ENCODE measurements around the gene AKAP17A. TPM values are rescaled to one million over a fixed set of nuclear protein-coding genes. Genes with fewer than 3 reads are reported as not detected.
"Not testable (repeated sequence)": the region's sequence is repeated elsewhere in the genome, so short reads cannot be mapped to it uniquely, and the experiment has no call there.

AKAP17A gene
- total RNA-seq, 1 donor from 2014 or later, result 49.8 TPM

DNA sequence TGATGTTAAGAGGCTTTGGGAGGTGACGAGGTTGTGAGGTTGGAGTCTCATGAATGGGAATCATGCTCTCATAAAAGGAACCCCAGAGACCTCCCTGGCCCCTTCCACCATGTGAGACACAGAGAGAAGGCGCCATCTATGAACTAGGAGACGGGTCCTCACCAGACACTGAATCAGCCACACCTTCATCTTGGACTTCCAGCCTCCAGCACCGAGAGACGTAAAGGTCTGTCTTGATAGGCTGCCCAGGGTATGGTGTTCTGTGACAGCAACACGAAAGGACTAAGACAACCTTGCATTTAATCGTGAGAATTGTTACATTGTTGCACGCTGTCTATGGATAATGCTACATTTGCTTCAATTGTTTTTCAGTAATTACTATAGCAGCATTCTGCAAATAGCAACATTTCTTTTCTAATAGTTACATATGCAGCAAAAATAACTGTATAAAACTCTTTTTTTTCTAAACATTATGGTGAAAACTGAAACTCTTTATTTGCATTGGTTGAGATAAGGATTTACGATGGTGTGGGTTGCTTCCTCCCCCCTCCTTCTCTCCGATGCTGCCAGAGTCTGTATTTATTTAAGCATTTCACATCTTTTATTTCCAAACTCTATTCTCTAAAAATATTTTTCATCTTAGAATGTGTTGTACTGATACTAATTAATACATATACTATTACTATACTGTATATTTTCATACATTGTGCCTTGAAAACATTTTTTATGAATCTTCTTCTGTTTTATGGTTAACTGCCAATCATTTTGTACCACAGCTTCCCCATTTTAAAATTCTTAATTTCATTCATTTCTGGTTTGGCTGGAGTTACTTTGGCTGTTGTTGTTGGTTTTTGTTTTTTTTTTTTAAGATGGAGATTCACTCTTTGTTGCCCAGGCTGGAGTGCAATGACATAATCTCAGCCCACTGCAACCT, 26.4 kb upstream of the AKAP17A start:
- Histone ChIP-seq H3K27me3 (no peaks in the 10 kb centered on the region), H3K4me3 (no peak overlapping the region), H3K9me3 (no peaks in the 10 kb centered on the region), H3K36me3 (no peaks in the 10 kb centered on the region), H3K27ac (no peak overlapping the region), H3K4me1 (no peaks in the 10 kb centered on the region)
- TF ChIP-seq POLR2A (IDR thresholded peaks at IDR 0.05), result no peak
- TF ChIP-seq, protein P1, sequence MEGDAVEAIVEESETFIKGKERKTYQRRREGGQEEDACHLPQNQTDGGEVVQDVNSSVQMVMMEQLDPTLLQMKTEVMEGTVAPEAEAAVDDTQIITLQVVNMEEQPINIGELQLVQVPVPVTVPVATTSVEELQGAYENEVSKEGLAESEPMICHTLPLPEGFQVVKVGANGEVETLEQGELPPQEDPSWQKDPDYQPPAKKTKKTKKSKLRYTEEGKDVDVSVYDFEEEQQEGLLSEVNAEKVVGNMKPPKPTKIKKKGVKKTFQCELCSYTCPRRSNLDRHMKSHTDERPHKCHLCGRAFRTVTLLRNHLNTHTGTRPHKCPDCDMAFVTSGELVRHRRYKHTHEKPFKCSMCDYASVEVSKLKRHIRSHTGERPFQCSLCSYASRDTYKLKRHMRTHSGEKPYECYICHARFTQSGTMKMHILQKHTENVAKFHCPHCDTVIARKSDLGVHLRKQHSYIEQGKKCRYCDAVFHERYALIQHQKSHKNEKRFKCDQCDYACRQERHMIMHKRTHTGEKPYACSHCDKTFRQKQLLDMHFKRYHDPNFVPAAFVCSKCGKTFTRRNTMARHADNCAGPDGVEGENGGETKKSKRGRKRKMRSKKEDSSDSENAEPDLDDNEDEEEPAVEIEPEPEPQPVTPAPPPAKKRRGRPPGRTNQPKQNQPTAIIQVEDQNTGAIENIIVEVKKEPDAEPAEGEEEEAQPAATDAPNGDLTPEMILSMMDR (IDR thresholded peaks at IDR 0.05), result no peak
- TF ChIP-seq POLR2AphosphoS5 (IDR thresholded peaks at IDR 0.05; ENCODE audit: insufficient read depth in 1 of 2, low read depth in 1 of 2), result no peak
- intact Hi-C loops (cut with DNase I), result no loop called here
- peak in 1 of 2 donors; percentile 37 for DNase-seq (ENCODE audit: extremely low spot score in 2 of 2)

DNA sequence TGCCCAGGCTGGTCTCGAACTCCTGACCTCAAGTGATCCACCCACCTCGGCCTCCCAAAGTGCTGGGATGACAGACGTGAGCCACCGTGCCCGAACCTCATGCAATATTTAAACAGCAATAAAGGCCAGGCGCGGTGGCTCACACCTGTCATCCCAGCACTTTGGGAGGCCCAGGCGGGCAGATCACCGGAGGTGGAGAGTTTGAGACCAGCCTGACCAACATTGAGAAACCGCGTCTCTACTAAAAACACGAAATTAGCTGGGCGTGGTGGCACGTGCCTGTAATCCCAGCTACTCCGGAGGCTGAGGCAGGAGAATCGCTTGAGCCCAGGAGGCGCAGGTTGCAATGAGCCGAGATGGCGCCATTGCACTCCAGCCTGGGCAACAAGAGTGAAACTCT, 17.2 kb upstream of the AKAP17A start:
- H3K36me3 ChIP-seq; H3K4me1 ChIP-seq; intact Hi-C loops (cut with DNase I); H3K27me3 ChIP-seq; H3K27ac ChIP-seq; H3K9me3 ChIP-seq; H3K4me3 ChIP-seq: not testable (repeated sequence)
- DNase-seq (ENCODE audit: extremely low spot score in 2 of 2), result peak in 1 of 2 donors; percentile 40

DNA sequence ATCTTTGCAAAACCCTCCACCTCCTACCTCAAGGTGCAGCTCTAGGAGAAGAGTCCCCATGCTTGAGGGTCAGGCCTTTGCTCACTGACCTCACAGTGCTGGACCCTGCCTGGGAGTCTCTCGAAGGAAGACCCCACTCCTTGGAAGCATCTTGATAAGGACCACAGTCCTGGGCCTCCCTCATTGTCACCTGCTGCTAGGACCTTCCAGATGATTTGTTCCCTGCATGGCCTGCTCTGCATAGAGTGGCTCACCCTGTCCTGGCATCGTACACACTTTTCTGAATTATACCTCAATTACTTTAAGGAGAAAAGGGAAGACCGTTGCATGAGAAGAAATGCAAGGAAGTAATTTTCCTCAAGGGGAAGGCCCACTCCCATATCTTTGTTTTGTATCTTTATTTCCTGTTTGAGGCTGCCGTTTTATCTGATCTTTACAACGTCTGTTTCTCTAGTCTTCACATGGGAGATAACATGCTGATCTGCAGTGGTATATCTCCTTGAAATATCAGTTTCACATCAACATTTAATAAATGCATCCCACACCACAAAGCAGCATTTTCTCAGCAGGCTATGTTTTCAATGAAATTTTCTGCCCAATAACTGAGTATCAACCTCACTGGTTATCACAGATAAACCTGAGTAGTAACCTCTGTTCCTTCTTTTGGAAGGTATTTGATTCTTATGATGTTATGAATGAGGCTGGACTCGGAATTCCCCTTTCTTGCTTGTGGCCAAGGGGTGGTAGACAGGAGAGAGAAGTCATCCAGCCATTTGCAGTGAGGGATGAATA, 15.0 kb upstream of the AKAP17A start:
- intact Hi-C loops (cut with DNase I), result no loop called here
- TF ChIP-seq POLR2AphosphoS5 (IDR thresholded peaks at IDR 0.05; ENCODE audit: insufficient read depth in 1 of 2, low read depth in 1 of 2), result no peak
- TF ChIP-seq, protein P1 (IDR thresholded peaks at IDR 0.05), result no peak
- TF ChIP-seq POLR2A (IDR thresholded peaks at IDR 0.05), result no peak
- peak in 1 of 2 donors; percentile 37 for DNase-seq (ENCODE audit: extremely low spot score in 2 of 2)
- Histone ChIP-seq H3K4me3 (no peak overlapping the region), H3K9me3 (no peaks in the 10 kb centered on the region), H3K27ac (no peak overlapping the region), H3K36me3 (no peaks in the 10 kb centered on the region), H3K4me1 (no peaks in the 10 kb centered on the region), H3K27me3 (no peaks in the 10 kb centered on the region)

DNA sequence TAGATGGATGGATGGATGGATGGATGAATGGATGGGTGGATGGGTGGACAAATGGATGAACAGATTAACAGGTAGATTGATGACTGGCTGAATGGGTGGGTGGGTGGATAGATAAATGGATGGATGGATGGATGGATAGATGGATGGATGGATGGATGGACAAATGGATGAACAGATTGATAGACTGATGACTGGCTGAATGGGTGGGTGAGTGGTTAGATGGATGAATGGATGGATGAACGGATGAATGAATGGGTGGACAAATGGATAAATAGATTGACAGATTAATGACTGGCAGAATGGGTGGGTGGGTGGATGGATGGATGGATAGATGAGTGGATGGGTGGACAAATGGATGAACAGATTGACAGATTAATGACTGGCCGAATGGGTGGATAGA, 13.6 kb upstream of the AKAP17A start:
- H3K9me3 ChIP-seq, result no peaks in the 10 kb centered on the region
- intact Hi-C loops (cut with DNase I), result no loop called here
- TF ChIP-seq, protein P1 (IDR thresholded peaks at IDR 0.05), result no peak
- H3K27ac ChIP-seq, result no peak overlapping the region
- H3K27me3 ChIP-seq, result no peaks in the 10 kb centered on the region
- H3K36me3 ChIP-seq, result no peaks in the 10 kb centered on the region
- no peaks in the 10 kb centered on the region for H3K4me1 ChIP-seq
- DNase-seq (ENCODE audit: extremely low spot score in 2 of 2), result peak in 1 of 2 donors; percentile 19
- no peak overlapping the region for H3K4me3 ChIP-seq

DNA sequence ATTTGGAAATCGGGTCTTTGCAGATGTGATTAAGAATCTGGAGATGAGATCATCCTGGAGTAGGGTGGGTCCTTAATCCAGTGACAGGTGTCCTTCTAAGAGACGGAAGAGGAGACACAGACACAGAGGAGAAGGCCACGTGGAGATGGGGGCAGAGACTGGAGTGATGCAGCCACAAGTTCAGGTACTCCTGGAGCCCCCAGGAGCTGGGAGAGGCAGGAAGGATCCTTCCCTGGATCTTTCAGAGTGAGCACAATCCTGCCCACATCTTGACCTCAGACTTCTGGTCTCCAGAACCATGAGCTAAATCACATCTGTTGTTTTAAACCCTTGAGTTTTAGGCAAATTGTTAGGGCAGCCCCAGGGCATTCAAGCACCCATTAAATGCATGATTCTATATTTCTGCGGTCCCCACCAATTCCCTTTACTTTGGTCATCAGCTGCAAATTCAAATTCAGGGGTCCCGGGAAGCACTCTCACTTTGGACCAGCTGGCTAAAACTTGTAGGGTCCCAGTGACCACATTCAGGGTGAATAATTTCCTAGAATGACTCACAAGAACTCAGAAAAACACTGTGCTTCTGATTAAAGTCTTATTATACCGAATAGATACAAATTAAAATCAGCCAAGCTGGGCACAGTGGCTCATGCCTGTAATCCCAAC, 12.8 kb upstream of the AKAP17A start:
- intact Hi-C loops (cut with DNase I), result no loop called here
- peak in 1 of 2 donors; percentile 91 for DNase-seq (ENCODE audit: extremely low spot score in 2 of 2)
- H3K4me3 ChIP-seq, result no peak overlapping the region
- H3K27ac ChIP-seq, result no peak overlapping the region
- no peaks in the 10 kb centered on the region for H3K9me3 ChIP-seq
- no peaks in the 10 kb centered on the region for H3K4me1 ChIP-seq
- TF ChIP-seq, protein P1 (IDR thresholded peaks at IDR 0.05), result no peak
- TF ChIP-seq POLR2A (IDR thresholded peaks at IDR 0.05) (no peak), POLR2AphosphoS5 (IDR thresholded peaks at IDR 0.05; ENCODE audit: insufficient read depth in 1 of 2, low read depth in 1 of 2) (no peak)
- H3K36me3 ChIP-seq, result no peaks in the 10 kb centered on the region
- no peaks in the 10 kb centered on the region for H3K27me3 ChIP-seq

Data from vagina (tissue), 2 donors.